HEK293 (cell line): ENCODE data around the gene FAM184A.

ENCODE experiments used
- CTCF ChIA-PET: fragments of 350-600 bp; formaldehyde crosslinking; extraction: SDS; loops from one replicate; lab custom pipeline; 2021; ENCODE audit warnings: antibody characterized with exemption; lab: Yijun Ruan, JAX
- POLR2A ChIA-PET: fragments of 300-600 bp; formaldehyde crosslinking; extraction: SDS; loops from one replicate; lab custom pipeline; 2020; ENCODE audit warnings: antibody characterized with exemption, inconsistent platforms; lab: Yijun Ruan, JAX
- H3K27ac ChIP-seq: fragments of 200-500 bp; sonication (Bioruptor generic); 2 replicates; pipeline ENCODE4 v1.5.1; 2014; ENCODE audit warnings: low read depth, low read length, control low read depth, inconsistent platforms; ENCODE audit errors: extremely low read depth
- H3K36me3 ChIP-seq, 2 experiments: fragments of 200-500 bp in 1 of 2; sonication (Bioruptor generic) in 1 of 2; 1 replicate in 1 of 2; 2 replicates in 1 of 2; pipeline ENCODE4 v1.5.1; 2014 to 2017; ENCODE audit warnings: inconsistent platforms in 2 of 2, low read length in 2 of 2; ENCODE audit not compliant: control insufficient read depth in 2 of 2, insufficient read depth in 1 of 2
- H3K4me1 ChIP-seq: fragments of 200-500 bp; sonication (Bioruptor generic); 2 replicates; pipeline ENCODE4 v1.5.1; 2014; ENCODE audit warnings: mild to moderate bottlenecking, low read length, inconsistent platforms; ENCODE audit not compliant: control insufficient read depth, insufficient read depth
- H3K4me3 ChIP-seq: 2 replicates; pipeline ENCODE4 v1.5.1; 2011; ENCODE audit warnings: low read depth, mild to moderate bottlenecking, control low read depth, low read length, moderate library complexity
- H3K9me3 ChIP-seq: fragments of 200-500 bp; sonication (Bioruptor generic); 2 replicates; pipeline ENCODE4 v1.5.1; 2014; ENCODE audit warnings: low read depth, low read length, inconsistent platforms; ENCODE audit not compliant: control insufficient read depth, insufficient read depth
- ATF2 ChIP-seq: fragments of 450-650 bp; formaldehyde crosslinking; IDR thresholded peaks from 2 replicates; pipeline ENCODE4 v1.5.1; 2016; ENCODE audit warnings: missing biosample characterization, missing genetic modification characterization, low read depth
- GLI2 ChIP-seq: fragments of 450-650 bp; formaldehyde crosslinking; IDR thresholded peaks from 2 replicates; pipeline ENCODE4; 2017; ENCODE audit warnings: missing biosample characterization, missing genetic modification characterization, low read depth, borderline replicate concordance
- GLIS2 ChIP-seq: fragments of 450-650 bp; formaldehyde crosslinking; IDR thresholded peaks from 2 replicates; pipeline ENCODE4 v1.5.1; 2016; ENCODE audit warnings: missing biosample characterization, missing genetic modification characterization
- KLF17 ChIP-seq: fragments of 450-650 bp; formaldehyde crosslinking; IDR thresholded peaks from 2 replicates; pipeline ENCODE4 v1.5.1; 2016; ENCODE audit warnings: missing biosample characterization, missing genetic modification characterization
- MYNN ChIP-seq: fragments of 450-650 bp; formaldehyde crosslinking; IDR thresholded peaks from 2 replicates; pipeline ENCODE4 v1.5.1; 2016; ENCODE audit warnings: missing biosample characterization, missing genetic modification characterization, borderline replicate concordance
- OVOL3 ChIP-seq: fragments of 450-650 bp; formaldehyde crosslinking; IDR thresholded peaks from 2 replicates; pipeline ENCODE4 v1.5.1; 2016; ENCODE audit warnings: missing biosample characterization, missing genetic modification characterization
- PRDM1 ChIP-seq: fragments of 450-650 bp; formaldehyde crosslinking; IDR thresholded peaks from 2 replicates; pipeline ENCODE4; 2016; ENCODE audit warnings: missing biosample characterization, missing genetic modification characterization
- PRDM10 ChIP-seq: fragments of 450-650 bp; formaldehyde crosslinking; IDR thresholded peaks from 2 replicates; pipeline ENCODE4 v1.5.1; 2016; ENCODE audit warnings: missing biosample characterization, missing genetic modification characterization
- SALL2 ChIP-seq: fragments of 450-650 bp; formaldehyde crosslinking; IDR thresholded peaks from 2 replicates; pipeline ENCODE4 v1.5.0; 2017; ENCODE audit warnings: missing biosample characterization, mild to moderate bottlenecking, missing genetic modification characterization, borderline replicate concordance
- SP7 ChIP-seq: fragments of 450-650 bp; formaldehyde crosslinking; IDR thresholded peaks from 2 replicates; pipeline ENCODE4 v1.5.1; 2016; ENCODE audit warnings: missing biosample characterization, missing genetic modification characterization
- ZBTB7A ChIP-seq: fragments of 450-650 bp; formaldehyde crosslinking; IDR thresholded peaks from 2 replicates; pipeline ENCODE4 v1.5.1; 2016; ENCODE audit warnings: low read depth, missing biosample characterization, missing genetic modification characterization
- ZEB2 ChIP-seq: fragments of 450-650 bp; formaldehyde crosslinking; IDR thresholded peaks from 2 replicates; pipeline ENCODE4 v1.5.1; 2016; ENCODE audit warnings: missing biosample characterization, missing genetic modification characterization
- ZFHX2 ChIP-seq: fragments of 450-650 bp; formaldehyde crosslinking; conservative IDR thresholded peaks from 2 replicates; pipeline ENCODE4 v1.5.1; 2016; ENCODE audit warnings: missing biosample characterization, missing genetic modification characterization
- ZFP41 ChIP-seq: fragments of 450-650 bp; formaldehyde crosslinking; IDR thresholded peaks from 2 replicates; pipeline ENCODE4 v1.5.1; 2016; ENCODE audit warnings: missing biosample characterization, missing genetic modification characterization, borderline replicate concordance
- ZNF155 ChIP-seq: fragments of 450-650 bp; formaldehyde crosslinking; IDR thresholded peaks from 2 replicates; pipeline ENCODE4 v1.5.1; 2016; ENCODE audit warnings: missing biosample characterization, missing genetic modification characterization
- ZNF19 ChIP-seq: fragments of 450-650 bp; formaldehyde crosslinking; IDR thresholded peaks from 2 replicates; pipeline ENCODE4; 2016; ENCODE audit warnings: missing biosample characterization, missing genetic modification characterization, low read depth
- ZNF221 ChIP-seq: fragments of 450-650 bp; formaldehyde crosslinking; IDR thresholded peaks from 2 replicates; pipeline ENCODE4 v1.5.1; 2017; ENCODE audit warnings: missing biosample characterization, missing genetic modification characterization, borderline replicate concordance
- ZNF239 ChIP-seq: fragments of 450-650 bp; formaldehyde crosslinking; IDR thresholded peaks from 2 replicates; pipeline ENCODE4 v1.5.1; 2016; ENCODE audit warnings: missing biosample characterization, missing genetic modification characterization
- ZNF274 ChIP-seq, 2 experiments: fragments of 200-500 bp in 1 of 2; fragments of 450-650 bp in 1 of 2; sonication (Bioruptor generic) in 1 of 2; formaldehyde crosslinking in 1 of 2; IDR thresholded peaks; 2 replicates each; pipeline versions ENCODE4 v1.5.1 to v1.6.1; 2014 to 2016; ENCODE audit warnings: borderline replicate concordance in 1 of 2, inconsistent platforms in 1 of 2, low read length in 1 of 2, missing biosample characterization in 1 of 2, missing genetic modification characterization in 1 of 2
- ZNF37A ChIP-seq: fragments of 450-650 bp; IDR thresholded peaks from 2 replicates; pipeline ENCODE4 v1.5.1; 2018; ENCODE audit warnings: missing biosample characterization, missing genetic modification characterization
- ZNF48 ChIP-seq: fragments of 450-650 bp; formaldehyde crosslinking; IDR thresholded peaks from 2 replicates; pipeline ENCODE4 v1.5.1; 2016; ENCODE audit warnings: missing biosample characterization, missing genetic modification characterization
- ZNF530 ChIP-seq: fragments of 450-650 bp; formaldehyde crosslinking; IDR thresholded peaks from 2 replicates; pipeline ENCODE4 v1.5.1; 2016; ENCODE audit warnings: low read depth, missing biosample characterization, missing genetic modification characterization
- ZNF571 ChIP-seq: fragments of 450-650 bp; formaldehyde crosslinking; IDR thresholded peaks from 2 replicates; pipeline ENCODE4 v1.5.0; 2017; ENCODE audit warnings: missing biosample characterization, missing genetic modification characterization
- ZNF580 ChIP-seq: fragments of 450-650 bp; formaldehyde crosslinking; IDR thresholded peaks from 2 replicates; pipeline ENCODE4 v1.5.1; 2016; ENCODE audit warnings: missing biosample characterization, missing genetic modification characterization
- ZNF629 ChIP-seq: fragments of 450-650 bp; formaldehyde crosslinking; IDR thresholded peaks from 2 replicates; pipeline ENCODE4 v1.5.1; 2017; ENCODE audit warnings: missing biosample characterization, missing genetic modification characterization
- ZNF654 ChIP-seq: fragments of 450-650 bp; formaldehyde crosslinking; IDR thresholded peaks from 2 replicates; pipeline ENCODE4 v1.5.1; 2016; ENCODE audit warnings: low read depth, missing biosample characterization, missing genetic modification characterization
- ZNF76 ChIP-seq: fragments of 450-650 bp; formaldehyde crosslinking; IDR thresholded peaks from 2 replicates; pipeline ENCODE4; 2016; ENCODE audit warnings: low read depth, missing biosample characterization, missing genetic modification characterization, borderline replicate concordance
- ZSCAN4 ChIP-seq: fragments of 450-650 bp; formaldehyde crosslinking; IDR thresholded peaks from 2 replicates; pipeline ENCODE4 v1.5.1; 2017; ENCODE audit warnings: missing biosample characterization, missing genetic modification characterization

The FAM184A gene

GRCh38 chr6:119079283-119079809 lies 882 bp upstream of the FAM184A start (continued):
- peak; percentile 32; the same call in 1 of the 2 replicates for TF ChIP-seq PRDM10 (tag by site-specific recombination)

GRCh38 chr6:119077643-119078375 lies 655 bp downstream of the FAM184A start:
- ChIA-PET CTCF (interaction anchor here (0.7 to 2.1 kb wide), 10 partner anchors 12 to 184 kb away, joined by 3 to 14 read pairs (median 4); no protein-coding TSS in a partner anchor), POLR2A (interaction anchor here (0.8 to 1.5 kb wide), 4 partner anchors 13 to 426 kb away, joined by 3 to 4 read pairs (median 4); partner anchors contain the start of gene CEP85L)
- peak overlapping the region; percentile 61 for H3K4me3 ChIP-seq
- no peaks in the 10 kb centered on the region for H3K36me3 ChIP-seq
- peak overlapping the region; percentile 63; the same call in 1 of the 2 replicates for H3K27ac ChIP-seq
- H3K9me3 ChIP-seq: no peaks in the 10 kb centered on the region
- peaks cover 17% of the 10 kb centered on the region for H3K4me1 ChIP-seq
- TF ChIP-seq MYNN (tag by site-specific recombination) (no peak), ZNF155 (tag by site-specific recombination) (no peak), ZNF530 (tag by site-specific recombination) (no peak), ZNF37A (tag by site-specific recombination) (no peak), ZNF19 (tag by site-specific recombination) (no peak), ZFP41 (no peak), ZEB2 (peak; percentile 91), GLI2 (tag by site-specific recombination) (no peak), ZNF274 (IDR thresholded peaks at IDR 0.05; ENCODE audit: low read length) (no peak), ZNF274 (tag by site-specific recombination; IDR thresholded peaks at IDR 0.05; ENCODE audit: borderline replicate concordance) (no peak), ZNF76 (tag by site-specific recombination) (peak; percentile 87), GLIS2 (tag by site-specific recombination) (peak; percentile 90), ZBTB7A (tag by site-specific recombination) (0 out of 2 replicates have a peak, but pooled peaks have one; percentile 22), SP7 (tag by site-specific recombination) (peak; percentile 49; the same call in 1 of the 2 replicates), ZNF48 (tag by site-specific recombination) (no peak), ZFHX2 (tag by site-specific recombination) (no peak), SALL2 (tag by site-specific recombination) (no peak), KLF17 (tag by site-specific recombination) (no peak), PRDM1 (tag by site-specific recombination) (no peak), ZNF654 (tag by site-specific recombination) (no peak), OVOL3 (tag by site-specific recombination) (no peak), ZNF221 (no peak), ZNF239 (tag by site-specific recombination) (no peak), ZNF571 (tag by site-specific recombination) (no peak), ATF2 (no peak), ZSCAN4 (tag by site-specific recombination) (no peak), ZNF629 (tag by site-specific recombination) (peak; percentile 10; the same call in 1 of the 2 replicates), ZNF580 (tag by site-specific recombination) (no peak)
